HG03066 (cell line): ENCODE data around the gene MLEC.

ENCODE experiments used
- ATAC-seq: cut with Tn5 transposase; IDR thresholded peaks from one replicate; pipeline ENCODE4 v1.9.1; 2021; ENCODE audit warnings: low read depth; ENCODE audit not compliant: unreplicated experiment

Gene MLEC

GRCh38 chr12:120690083-120690450 lies 3.1 kb downstream of the MLEC start:
- no peak for ATAC-seq

- no peak for ATAC-seq
These were observed 4.0 kb downstream of the MLEC start for GRCh38 chr12:120690978-120691377.

- no peak for ATAC-seq
These were observed 5.6 kb downstream of the MLEC start for GRCh38 chr12:120692524-120693033.

GRCh38 chr12:120693848-120694247 lies 6.9 kb downstream of the MLEC start:
- no peak for ATAC-seq

GRCh38 chr12:120696626-120697025 lies 9.7 kb downstream of the MLEC start:
- no peak for ATAC-seq

GRCh38 chr12:120697344-120697743 lies 10.4 kb downstream of the MLEC start:
- no peak for ATAC-seq

GRCh38 chr12:120698665-120699064 lies 11.7 kb downstream of the MLEC start:
- ATAC-seq: no peak

GRCh38 chr12:120699553-120699952 lies 12.6 kb downstream of the MLEC start:
- no peak for ATAC-seq

GRCh38 chr12:120700886-120701285 lies 13.9 kb downstream of the MLEC start:
- ATAC-seq: no peak

GRCh38 chr12:120702637-120703036 lies 15.7 kb downstream of the MLEC start:
- ATAC-seq: no peak

GRCh38 chr12:120703311-120703942 lies 16.5 kb downstream of the MLEC start:
- ATAC-seq: no peak

GRCh38 chr12:120705618-120706017 lies 18.7 kb downstream of the MLEC start:
- ATAC-seq: no peak

- ATAC-seq: no peak
These were observed 19.1 kb downstream of the MLEC start for GRCh38 chr12:120706029-120706428.

GRCh38 chr12:120708651-120709050 lies 21.7 kb downstream of the MLEC start:
- ATAC-seq: no peak

GRCh38 chr12:120710031-120710804 lies 23.3 kb downstream of the MLEC start, which contains the start of gene UNC119B:
Gene UNC119B, plus strand, starts transcription at chr12:120710458. Its CDS starts 17 bp downstream, at chr12:120710475.
- peak; percentile 71 for ATAC-seq

GRCh38 chr12:120710805-120711296 lies 23.9 kb downstream of the MLEC start:
- ATAC-seq: peak; percentile 47

- no peak for ATAC-seq
These were observed 24.5 kb downstream of the MLEC start for GRCh38 chr12:120711411-120711810.

GRCh38 chr12:120712610-120713009 lies 25.7 kb downstream of the MLEC start:
- ATAC-seq: no peak

GRCh38 chr12:120713861-120714482 lies 27.0 kb downstream of the MLEC start:
- no peak for ATAC-seq

GRCh38 chr12:120718055-120718454 lies 31.1 kb downstream of the MLEC start:
- no peak for ATAC-seq

GRCh38 chr12:120719072-120719471 lies 32.1 kb downstream of the MLEC start:
- no peak for ATAC-seq
